Epithelial cell of proximal tubule (primary cell): ENCODE measurements around the gene NUDT16L1. TPM values are rescaled to one million over a fixed set of nuclear protein-coding genes. Genes with fewer than 3 reads are reported as not detected.

ENCODE experiments used
- DNase-seq: peaks from one replicate; pipeline ENCODE4 v3.0.0-alpha.2; 2011; ENCODE audit warnings: low read depth
- H3K4me3 ChIP-seq: 2 replicates; pipeline ENCODE4 v1.5.1; 2011; ENCODE audit warnings: low read depth, mild to moderate bottlenecking, low read length
- CTCF ChIP-seq: conservative IDR thresholded peaks from 2 replicates; pipeline ENCODE4 v1.5.1; 2012; ENCODE audit warnings: low read depth, mild to moderate bottlenecking, low read length
- total RNA-seq: library from RNA; depleted of rRNA; stranded (reverse); fragments of >200 nt; gene quantifications from 2 replicates; pipeline ENCODE4 v1.2.3, GENCODE V29; 2015

The NUDT16L1 gene
- total RNA-seq, 1 donor from 2014 or later: 23.8 TPM

- no peak for DNase-seq
- TF ChIP-seq CTCF: no peak
- H3K4me3 ChIP-seq: no peak overlapping the region
Measured at GRCh38 chr16:4701791-4702465, 8.6 kb downstream of the NUDT16L1 start.

GRCh38 chr16:4702466-4702808 is 9.1 kb downstream of the NUDT16L1 start:
- no peak overlapping the region for H3K4me3 ChIP-seq
- TF ChIP-seq CTCF: no peak
- no peak for DNase-seq

- no peak for TF ChIP-seq CTCF
- H3K4me3 ChIP-seq: no peak overlapping the region
- no peak for DNase-seq
Measured at GRCh38 chr16:4703906-4704305, 10.5 kb downstream of the NUDT16L1 start.

GRCh38 chr16:4704491-4704890 is 11.1 kb downstream of the NUDT16L1 start:
- no peak for TF ChIP-seq CTCF

GRCh38 chr16:4704913-4705312 is 11.6 kb downstream of the NUDT16L1 start:
- H3K4me3 ChIP-seq: no peak overlapping the region
- TF ChIP-seq CTCF: no peak
- no peak for DNase-seq

More at GRCh38 chr16:4704491-4704890, 11.1 kb downstream of the NUDT16L1 start:
- DNase-seq: no peak
- H3K4me3 ChIP-seq: no peak overlapping the region

- no peak for TF ChIP-seq CTCF
- no peak for DNase-seq
- no peak overlapping the region for H3K4me3 ChIP-seq
Measured at GRCh38 chr16:4706871-4707270, 13.5 kb downstream of the NUDT16L1 start.

GRCh38 chr16:4709481-4709880 is 16.1 kb downstream of the NUDT16L1 start:
- H3K4me3 ChIP-seq: no peak overlapping the region
- no peak for TF ChIP-seq CTCF
- no peak for DNase-seq
